ENCODE results near the gene CYYR1.

CYYR1 gene

GRCh38 chr21:26438976-26439375 lies 134.1 kb downstream of the CYYR1 start:
- no peak overlapping the region for H3K4me3 ChIP-seq (replicated peaks; ENCODE audit: low read depth, low read length)

GRCh38 chr21:26437326-26438009 lies 135.6 kb downstream of the CYYR1 start:
- H3K4me3 ChIP-seq (replicated peaks; ENCODE audit: low read depth, low read length): no peak overlapping the region
- no peak for TF ChIP-seq CTCF (IDR thresholded peaks at IDR 0.05; ENCODE audit: low read depth, low read length, missing control alignments)
- DNase-seq (ENCODE audit: extremely low read depth, low read depth): no peak

More at GRCh38 chr21:26438976-26439375, 134.1 kb downstream of the CYYR1 start:
- TF ChIP-seq CTCF (IDR thresholded peaks at IDR 0.05; ENCODE audit: low read depth, low read length, missing control alignments): no peak
- DNase-seq (ENCODE audit: extremely low read depth, low read depth): no peak

GRCh38 chr21:26433386-26433785 lies 139.7 kb downstream of the CYYR1 start:
- no peak for DNase-seq (ENCODE audit: extremely low read depth, low read depth)
- TF ChIP-seq CTCF (IDR thresholded peaks at IDR 0.05; ENCODE audit: low read depth, low read length, missing control alignments): no peak
- no peak overlapping the region for H3K4me3 ChIP-seq (replicated peaks; ENCODE audit: low read depth, low read length)

- TF ChIP-seq CTCF (IDR thresholded peaks at IDR 0.05; ENCODE audit: low read depth, low read length, missing control alignments): no peak
- DNase-seq (ENCODE audit: extremely low read depth, low read depth): no peak
- H3K4me3 ChIP-seq (replicated peaks; ENCODE audit: low read depth, low read length): no peak overlapping the region
These were observed 140.7 kb downstream of the CYYR1 start for GRCh38 chr21:26432410-26432809.

- H3K4me3 ChIP-seq (replicated peaks; ENCODE audit: low read depth, low read length): no peak overlapping the region
- DNase-seq (ENCODE audit: extremely low read depth, low read depth): no peak
- TF ChIP-seq CTCF (IDR thresholded peaks at IDR 0.05; ENCODE audit: low read depth, low read length, missing control alignments): no peak
These were observed 147.5 kb downstream of the CYYR1 start for GRCh38 chr21:26425576-26425975.

- no peak overlapping the region for H3K4me3 ChIP-seq (replicated peaks; ENCODE audit: low read depth, low read length)
- no peak for TF ChIP-seq CTCF (IDR thresholded peaks at IDR 0.05; ENCODE audit: low read depth, low read length, missing control alignments)
These were observed 149.6 kb downstream of the CYYR1 start for GRCh38 chr21:26423511-26423910.

GRCh38 chr21:26422706-26423105 lies 150.4 kb downstream of the CYYR1 start:
- TF ChIP-seq CTCF (IDR thresholded peaks at IDR 0.05; ENCODE audit: low read depth, low read length, missing control alignments): no peak
- H3K4me3 ChIP-seq (replicated peaks; ENCODE audit: low read depth, low read length): no peak overlapping the region

More at GRCh38 chr21:26423511-26423910, 149.6 kb downstream of the CYYR1 start:
- no peak for DNase-seq (ENCODE audit: extremely low read depth, low read depth)

More at GRCh38 chr21:26422706-26423105, 150.4 kb downstream of the CYYR1 start:
- no peak for DNase-seq (ENCODE audit: extremely low read depth, low read depth)
